SK-N-MC (cell line): ENCODE measurements around the gene CCNT2.

Source experiments
- FOXP2 ChIP-seq: optimal IDR thresholded peaks from 2 replicates; pipeline ENCODE3; 2011; ENCODE audit warnings: mild to moderate bottlenecking, moderate library complexity; ENCODE audit not compliant: insufficient read depth; ENCODE audit errors: extremely low read length, control extremely low read depth
- POLR2AphosphoS5 ChIP-seq: IDR thresholded peaks from 2 replicates; pipeline ENCODE4 v1.6.1; 2012; ENCODE audit warnings: mild to moderate bottlenecking, low read depth, low read length, borderline replicate concordance

DNA sequence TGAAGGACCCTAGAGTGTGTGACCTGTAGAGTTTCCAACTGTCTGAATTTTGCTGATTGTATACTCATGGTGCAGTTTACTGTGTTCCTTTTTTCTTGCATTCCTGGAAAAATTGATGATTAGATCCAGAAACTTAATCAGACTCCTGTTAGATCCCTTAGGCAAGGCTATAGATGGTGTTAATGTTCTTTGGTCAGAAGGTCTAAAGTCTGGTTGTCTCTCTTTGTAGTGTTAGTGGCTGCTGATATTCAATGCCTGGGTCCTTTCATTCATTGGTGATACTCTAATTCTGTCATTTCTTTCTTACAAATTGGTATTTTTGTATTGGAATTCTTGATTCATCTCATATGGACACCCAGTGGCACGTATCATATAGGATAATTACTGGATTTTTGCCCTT, 6.3 kb downstream of the CCNT2 start:
- TF ChIP-seq FOXP2: no peak
- TF ChIP-seq POLR2AphosphoS5: no peak
